OCI-LY1 (cell line): ENCODE data around the gene SLX4.

Source experiments
- H2AFZ ChIP-seq: fragments of 200-600 bp; sonication (generic), shearing (Covaris generic); 2 replicates; pipeline ENCODE4 v1.6.0; 2014; ENCODE audit warnings: antibody characterized with exemption, mild to moderate bottlenecking, low read length
- H3F3A ChIP-seq: fragments of 200-600 bp; sonication (generic), shearing (Covaris generic); 2 replicates; pipeline ENCODE4 v1.6.0; 2014; ENCODE audit warnings: mild to moderate bottlenecking, antibody characterized with exemption, low read length, moderate library complexity; ENCODE audit not compliant: insufficient read depth
- H3K27ac ChIP-seq: fragments of 200-600 bp; sonication (generic); 2 replicates; pipeline ENCODE4 v1.5.1; 2014; ENCODE audit warnings: low read length, mixed run types, mild to moderate bottlenecking, low read depth; ENCODE audit not compliant: poor library complexity, severe bottlenecking
- H3K27me3 ChIP-seq: fragments of 200-600 bp; sonication (generic); 2 replicates; pipeline ENCODE4 v1.6.0; 2014; ENCODE audit warnings: antibody characterized with exemption, mild to moderate bottlenecking, low read length, moderate library complexity; ENCODE audit not compliant: insufficient read depth
- H3K36me3 ChIP-seq: fragments of 200-600 bp; sonication (generic); 2 replicates; pipeline ENCODE4 v1.6.1; 2014; ENCODE audit warnings: mild to moderate bottlenecking, antibody characterized with exemption, low read length, moderate library complexity, mixed read lengths; ENCODE audit not compliant: insufficient read depth
- H3K4me1 ChIP-seq: fragments of 200-600 bp; sonication (generic); 2 replicates; pipeline ENCODE4 v1.5.1; 2014; ENCODE audit warnings: mild to moderate bottlenecking, low read length, moderate library complexity; ENCODE audit not compliant: insufficient read depth, severe bottlenecking
- H3K4me2 ChIP-seq: fragments of 200-600 bp; sonication (generic), shearing (Covaris generic); 2 replicates; pipeline ENCODE4 v1.6.1; 2014; ENCODE audit warnings: low read length
- H3K4me3 ChIP-seq: fragments of 200-600 bp; sonication (generic); 2 replicates; pipeline ENCODE4 v1.5.1; 2014; ENCODE audit warnings: low read length, low read depth, mild to moderate bottlenecking, mixed read lengths; ENCODE audit not compliant: poor library complexity, severe bottlenecking
- H3K79me2 ChIP-seq: fragments of 200-600 bp; shearing (Covaris generic); 2 replicates; pipeline ENCODE4 v1.6.1; 2016; ENCODE audit warnings: mixed run types, low read length, mixed read lengths; ENCODE audit not compliant: insufficient read depth
- H3K9ac ChIP-seq: fragments of 200-600 bp; sonication (generic), shearing (Covaris generic); 2 replicates; pipeline ENCODE4 v1.6.1; 2014; ENCODE audit warnings: mild to moderate bottlenecking, low read length, mixed read lengths
- H3K9me2 ChIP-seq: fragments of 200-600 bp; sonication (generic), shearing (Covaris generic); 2 replicates; pipeline ENCODE4 v1.6.1; 2014; ENCODE audit warnings: low read depth, mild to moderate bottlenecking, low read length, mixed read lengths
- H3K9me3 ChIP-seq: fragments of 200-600 bp; shearing (Covaris generic); 2 replicates; pipeline ENCODE4 v1.6.1; 2014; ENCODE audit warnings: low read length, mixed read lengths
- H4K20me1 ChIP-seq: fragments of 200-600 bp; sonication (generic), shearing (Covaris generic); 2 replicates; pipeline ENCODE4 v1.6.0; 2016; ENCODE audit warnings: mild to moderate bottlenecking, low read length; ENCODE audit not compliant: insufficient read depth
- EZH2 ChIP-seq: fragments of 200-600 bp; sonication (generic), shearing (Covaris generic); IDR thresholded peaks from 2 replicates; pipeline ENCODE4 v1.8.0; 2017; ENCODE audit warnings: borderline replicate concordance, mixed run types, mild to moderate bottlenecking, antibody characterized with exemption, low read length, moderate library complexity, mixed read lengths
- TF ChIP-seq, protein P1 (sequence below): fragments of 200-600 bp; sonication (generic), shearing (Covaris generic); IDR thresholded peaks from 2 replicates; pipeline ENCODE4 v1.5.1; 2017; ENCODE audit warnings: mild to moderate bottlenecking, antibody characterized with exemption, low read length, moderate library complexity, mixed read lengths

The SLX4 gene

DNA sequence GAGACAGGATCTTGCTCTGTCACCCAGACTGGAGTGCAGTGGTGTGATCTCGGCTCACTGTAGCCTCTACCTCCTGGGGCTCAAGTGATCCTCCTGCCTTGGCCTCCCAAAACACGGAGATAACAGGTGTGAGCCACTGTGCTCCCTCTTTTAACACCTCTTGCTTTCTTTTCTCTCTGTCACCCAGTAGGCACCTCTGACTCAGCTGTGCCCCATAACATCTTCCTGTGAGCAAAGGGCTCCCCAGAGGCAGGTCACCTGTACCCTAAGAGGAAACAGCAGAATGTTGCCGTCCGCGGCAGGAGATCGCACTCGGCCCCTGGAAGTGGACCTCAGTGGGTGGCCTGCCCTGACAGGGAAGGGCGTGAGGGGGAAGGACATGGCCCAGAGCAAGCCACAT lies 33.3 kb downstream of the SLX4 start:
- Histone ChIP-seq H3K9me3 (no peaks in the 10 kb centered on the region), H3K9me2 (no peaks in the 10 kb centered on the region), H3K9ac (no peak overlapping the region; the same call in 1 of the 2 replicates), H3K27ac (peak overlapping the region; percentile 88), H3K4me3 (no peak overlapping the region), H3K79me2 (no peaks in the 10 kb centered on the region), H3K27me3 (no peaks in the 10 kb centered on the region), H3K4me2 (peak overlapping the region; percentile 22; the same call in 1 of the 2 replicates), H3F3A (no peaks in the 10 kb centered on the region), H4K20me1 (no peaks in the 10 kb centered on the region), H2AFZ (no peak overlapping the region), H3K4me1 (peaks cover 60% of the 10 kb centered on the region), H3K36me3 (peaks cover 6% of the 10 kb centered on the region; the same call in 1 of the 2 replicates)
- TF ChIP-seq EZH2 = no peak
- TF ChIP-seq, protein P1, sequence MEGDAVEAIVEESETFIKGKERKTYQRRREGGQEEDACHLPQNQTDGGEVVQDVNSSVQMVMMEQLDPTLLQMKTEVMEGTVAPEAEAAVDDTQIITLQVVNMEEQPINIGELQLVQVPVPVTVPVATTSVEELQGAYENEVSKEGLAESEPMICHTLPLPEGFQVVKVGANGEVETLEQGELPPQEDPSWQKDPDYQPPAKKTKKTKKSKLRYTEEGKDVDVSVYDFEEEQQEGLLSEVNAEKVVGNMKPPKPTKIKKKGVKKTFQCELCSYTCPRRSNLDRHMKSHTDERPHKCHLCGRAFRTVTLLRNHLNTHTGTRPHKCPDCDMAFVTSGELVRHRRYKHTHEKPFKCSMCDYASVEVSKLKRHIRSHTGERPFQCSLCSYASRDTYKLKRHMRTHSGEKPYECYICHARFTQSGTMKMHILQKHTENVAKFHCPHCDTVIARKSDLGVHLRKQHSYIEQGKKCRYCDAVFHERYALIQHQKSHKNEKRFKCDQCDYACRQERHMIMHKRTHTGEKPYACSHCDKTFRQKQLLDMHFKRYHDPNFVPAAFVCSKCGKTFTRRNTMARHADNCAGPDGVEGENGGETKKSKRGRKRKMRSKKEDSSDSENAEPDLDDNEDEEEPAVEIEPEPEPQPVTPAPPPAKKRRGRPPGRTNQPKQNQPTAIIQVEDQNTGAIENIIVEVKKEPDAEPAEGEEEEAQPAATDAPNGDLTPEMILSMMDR = no peak

DNA sequence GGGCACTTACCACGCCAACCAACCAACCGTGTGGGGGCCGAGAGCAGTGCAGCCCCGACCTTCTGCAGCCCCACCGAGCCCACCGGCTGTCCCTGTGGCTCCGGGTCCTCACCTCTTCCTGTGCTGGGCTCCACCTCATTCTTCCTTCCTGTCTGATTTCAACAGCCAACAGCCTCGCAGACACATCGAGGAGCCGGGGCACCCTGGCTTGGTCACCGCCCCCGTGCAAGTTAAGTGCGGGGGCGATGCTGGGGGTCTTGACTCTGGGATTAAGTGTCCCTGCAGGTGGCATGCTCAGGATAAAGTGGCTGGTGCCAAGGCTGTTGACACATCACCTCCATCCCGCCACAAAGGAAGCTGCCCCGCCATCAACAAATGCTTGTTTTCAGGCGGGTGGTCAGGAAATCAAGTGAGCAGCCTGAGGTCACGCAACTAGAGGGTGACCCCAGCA lies 34.1 kb downstream of the SLX4 start, which contains the start of gene NLRC3:
Gene NLRC3 (minus strand): TSS at position 102 of the 451 bp plus-strand sequence. CDS start 12,367 bp downstream, outside the sequence.
- no peak for TF ChIP-seq EZH2
- TF ChIP-seq, protein P1 = no peak
- Histone ChIP-seq H3K4me2 (peak within 1 kb of the TSS; percentile 70), H3K27me3 (no peaks in the 10 kb centered on the region), H3K9me2 (no peaks in the 10 kb centered on the region), H3K36me3 (0 out of 2 replicates have a peak, but pooled peaks cover under 1% of the 10 kb centered on the region), H3K4me1 (peaks cover 60% of the 10 kb centered on the region), H3K4me3 (peak within 1 kb of the TSS; percentile 69), H3K9ac (peak within 1 kb of the TSS; percentile 75), H3K79me2 (no peaks in the 10 kb centered on the region), H2AFZ (no peak within 1 kb of the TSS), H3F3A (no peaks in the 10 kb centered on the region), H3K27ac (peak within 1 kb of the TSS; percentile 88), H3K9me3 (no peaks in the 10 kb centered on the region), H4K20me1 (no peaks in the 10 kb centered on the region)

DNA sequence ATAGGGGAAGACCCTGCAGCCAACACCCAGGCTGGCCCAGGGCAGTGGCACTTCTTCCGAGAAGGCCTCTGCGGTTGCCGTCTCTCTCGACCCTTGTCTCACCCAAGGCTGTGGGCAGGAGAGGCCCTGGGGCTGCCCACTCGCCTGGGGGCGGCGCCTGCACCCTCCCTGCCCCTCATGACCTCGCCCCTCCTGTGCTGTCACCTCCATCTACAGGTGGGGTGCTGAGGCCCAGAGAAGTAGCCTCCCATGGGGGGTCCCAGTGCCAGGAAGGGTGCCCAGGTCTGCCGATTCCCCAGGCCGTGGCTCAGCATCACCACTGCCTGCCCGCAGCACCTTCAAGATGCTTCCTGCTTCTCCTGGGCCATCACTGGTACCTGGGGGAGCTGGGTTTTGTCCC lies 35.2 kb downstream of the SLX4 start:
- Histone ChIP-seq H3K9me3 (no peaks in the 10 kb centered on the region), H3K27me3 (no peaks in the 10 kb centered on the region), H3K4me2 (peak overlapping the region; percentile 70), H3K4me1 (peaks cover 60% of the 10 kb centered on the region), H3F3A (no peaks in the 10 kb centered on the region), H3K9ac (peak overlapping the region; percentile 75; the same call in 1 of the 2 replicates), H3K9me2 (no peaks in the 10 kb centered on the region), H3K27ac (peak overlapping the region; percentile 88), H3K36me3 (0 out of 2 replicates have a peak, but pooled peaks cover 5% of the 10 kb centered on the region), H3K4me3 (peak overlapping the region; percentile 69), H3K79me2 (no peaks in the 10 kb centered on the region), H2AFZ (no peak overlapping the region), H4K20me1 (no peaks in the 10 kb centered on the region)
- TF ChIP-seq, protein P1 = no peak
- TF ChIP-seq EZH2 = no peak
